ENCODE results near the gene EEA1. TPM values are rescaled to one million over a fixed set of nuclear protein-coding genes. Genes with fewer than 3 reads are reported as not detected.

Gene EEA1
- total and polyA plus RNA-seq, 2 of the 8 experiments (the other 6 are each of a cell fraction or from before 2014, with no cell fraction given): 1.0 to 18.8 TPM

- Histone ChIP-seq H3K23me2 (ENCODE audit: low read depth, low read length) (no peaks in the 10 kb centered on the region), H2AK5ac (ENCODE audit: low read depth, low read length) (no peak overlapping the region), H3K23ac (ENCODE audit: insufficient read length) (no peak overlapping the region), H3K27me3 (replicated peaks in 1 of 4; ENCODE audit: control insufficient read depth in 3 of 4, extremely low read depth in 1 of 4, insufficient read depth in 3 of 4, low read length in 3 of 4) (no peaks in the 10 kb centered on the region), H3K4ac (replicated peaks; ENCODE audit: insufficient read length, low read depth, low read length) (no peak overlapping the region), H3K56ac (replicated peaks; ENCODE audit: insufficient read length, low read depth, low read length) (no peak overlapping the region), H4K5ac (ENCODE audit: insufficient read length, low read depth, low read length) (no peak overlapping the region), H2BK5ac (ENCODE audit: low read depth, low read length) (no peak overlapping the region), H3K9ac (replicated peaks in 1 of 4; ENCODE audit: extremely low read depth in 1 of 4, low read depth in 3 of 4, low read length in 3 of 4) (no peak overlapping the region), H4K20me1 (replicated peaks in 1 of 2; ENCODE audit: control insufficient read depth in 1 of 2, insufficient read depth in 2 of 2, low read length in 2 of 2) (no peaks in the 10 kb centered on the region), H2BK120ac (replicated peaks; ENCODE audit: low read depth, low read length) (no peak overlapping the region), H3K9me3 (ENCODE audit: insufficient read depth in 2 of 2, low read depth in 1 of 2, low read length in 1 of 2) (no peaks in the 10 kb centered on the region), H3K36me3 (ENCODE audit: control insufficient read depth in 2 of 4, insufficient read depth in 4 of 4, low read length in 3 of 4) (peaks cover 0 to 23% (median under 1%) of the 10 kb centered on the region in 4 experiments; a peak in 2 of 8 replicates), H3K27ac (ENCODE audit: low read depth, low read length) (no peak overlapping the region), H2BK15ac (ENCODE audit: low read length) (no peak overlapping the region), H3K79me2 (ENCODE audit: control insufficient read depth in 1 of 2, insufficient read depth in 2 of 2, low read length in 2 of 2) (no peaks in the 10 kb centered on the region), H3K79me1 (ENCODE audit: low read depth, low read length) (no peaks in the 10 kb centered on the region), H3K4me3 (ENCODE audit: extremely low read depth in 1 of 4, insufficient read depth in 2 of 4, low read depth in 3 of 4, low read length in 4 of 4) (no peak overlapping the region), H2BK20ac (ENCODE audit: low read length) (no peak overlapping the region), H4K91ac (replicated peaks; ENCODE audit: insufficient read length, low read length) (no peak overlapping the region), H3K4me2 (ENCODE audit: insufficient read depth in 1 of 2, low read depth in 2 of 2, low read length in 2 of 2) (no peak overlapping the region), H3K4me1 (replicated peaks in 1 of 4; ENCODE audit: control insufficient read depth in 3 of 4, insufficient read depth in 4 of 4, low read length in 3 of 4) (no peaks in the 10 kb centered on the region; a peak in 1 of 7 replicates), H4K8ac (ENCODE audit: extremely low read depth, insufficient read depth, low read length) (no peak overlapping the region), H2AFZ (ENCODE audit: low read length) (no peak overlapping the region), H3K18ac (ENCODE audit: extremely low read depth, low read length) (no peak overlapping the region), H2BK12ac (ENCODE audit: low read depth, low read length) (no peak overlapping the region), H3K14ac (ENCODE audit: insufficient read length) (no peak overlapping the region)
- ChIA-PET POLR2A (ENCODE audit: partially characterized antibody) (no interaction called here), CTCF (ENCODE audit: partially characterized antibody) (no interaction called here)
- TF ChIP-seq BACH1 (IDR thresholded peaks at IDR 0.05; ENCODE audit: low read length) (no peak), KDM5A (IDR thresholded peaks at IDR 0.05; ENCODE audit: low read length) (no peak), CTCF (IDR thresholded peaks at IDR 0.05; ENCODE audit: control extremely low read depth in 1 of 3, insufficient read depth in 1 of 3, low read depth in 1 of 3, low read length in 3 of 3) (no peak), CBX8 (IDR thresholded peaks at IDR 0.05; ENCODE audit: borderline replicate concordance, low read depth, low read length) (no peak), NRF1 (IDR thresholded peaks at IDR 0.05; ENCODE audit: low read depth, low read length) (no peak), HDAC2 (IDR thresholded peaks at IDR 0.05; ENCODE audit: borderline replicate concordance in 1 of 2, low read depth in 2 of 2, low read length in 2 of 2) (no peak), CHD2 (IDR thresholded peaks at IDR 0.05; ENCODE audit: low read length) (no peak), RNF2 (IDR thresholded peaks at IDR 0.05; ENCODE audit: borderline replicate concordance, low read depth, low read length, missing control alignments, poor library complexity, severe bottlenecking) (no peak), ASH2L (IDR thresholded peaks at IDR 0.05; ENCODE audit: low read length) (no peak), EGR1 (IDR thresholded peaks at IDR 0.05; ENCODE audit: borderline replicate concordance, low read depth, low read length) (no peak), USF2 (IDR thresholded peaks at IDR 0.05; ENCODE audit: low read length) (no peak)
- 82% methylated on average over 1 of the region's 1 CpG; no CpG with 5 or more reads in 1 of the 2 experiments for WGBS, 2 experiments (ENCODE audit: extremely low coverage in 1 of 2, insufficient coverage in 1 of 2, insufficient read length in 1 of 2, insufficient replicate concordance in 2 of 2, low coverage in 1 of 2, low lambda C conversion rate in 2 of 2, missing lambda C conversion rate in 1 of 2)
- FAIRE-seq (no peak), DNase-seq (ENCODE audit: low read depth in 1 of 2, low spot score in 2 of 2) (no peak)
Observed at GRCh38 chr12:92779902-92780301, 149.2 kb downstream of the EEA1 start.

Data from H1 (cell line).